RKO (cell line): ENCODE results near the gene SELENOK.

ENCODE experiments used
- DNase-seq: peaks from one replicate; pipeline ENCODE4 v3.0.0-alpha.2; 2016; ENCODE audit warnings: low spot score

The SELENOK gene

DNA sequence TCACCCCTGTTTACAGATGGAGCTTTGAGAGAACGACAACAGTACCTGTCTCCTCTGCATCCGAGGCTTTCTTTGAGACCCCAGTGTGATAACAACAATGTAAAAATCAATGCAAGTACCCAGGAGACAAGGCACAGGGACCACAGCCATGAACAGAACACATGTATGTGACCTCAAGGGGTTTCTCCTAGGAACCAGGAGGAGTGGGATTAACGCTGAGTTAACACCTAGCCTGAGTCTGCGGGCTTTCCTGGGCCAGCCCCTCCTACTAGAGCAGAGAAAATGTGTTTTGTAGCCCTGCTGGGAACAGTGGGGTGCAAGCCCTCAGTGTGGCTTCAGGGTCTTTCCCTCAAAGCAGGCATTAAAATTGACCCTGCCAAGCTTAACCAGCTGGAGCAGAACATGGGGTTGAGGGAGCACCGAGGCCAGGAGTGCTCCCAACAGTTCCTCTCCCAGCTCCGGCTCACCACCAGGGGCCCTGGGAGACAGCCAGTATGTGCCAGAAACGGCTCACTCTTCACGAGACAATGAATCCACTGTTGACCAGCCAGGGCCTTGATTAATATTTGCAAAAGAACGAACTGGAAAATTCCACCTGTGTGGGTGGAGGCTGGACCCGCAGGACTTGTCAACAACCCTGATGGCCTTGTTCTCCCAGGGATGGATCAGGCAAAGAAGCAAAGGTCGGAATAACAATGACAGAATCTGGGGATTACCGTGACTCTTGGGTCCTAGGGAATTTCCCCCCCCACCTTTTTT lies 49.0 kb downstream of the SELENOK start:
- no peak for DNase-seq

DNA sequence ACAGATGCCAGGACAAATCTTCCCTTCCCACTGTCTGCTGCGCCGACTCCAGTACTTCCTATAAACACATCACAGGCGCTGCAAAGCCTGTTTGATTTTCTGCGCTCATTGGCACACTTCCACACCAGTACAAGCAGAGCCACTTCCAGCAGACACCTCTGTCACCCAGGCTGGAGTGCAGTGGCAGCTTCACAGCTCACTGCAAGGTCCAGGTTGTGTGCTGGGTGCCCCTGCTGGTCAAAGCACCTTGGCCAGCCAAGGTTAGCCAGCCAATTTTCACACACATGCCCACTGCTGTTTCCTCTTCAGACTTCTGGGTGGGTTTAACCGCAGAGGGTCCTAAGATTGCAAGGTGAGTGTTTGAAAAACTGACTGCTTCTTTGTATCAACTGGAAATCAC lies 50.4 kb downstream of the SELENOK start:
- no peak for DNase-seq

DNA sequence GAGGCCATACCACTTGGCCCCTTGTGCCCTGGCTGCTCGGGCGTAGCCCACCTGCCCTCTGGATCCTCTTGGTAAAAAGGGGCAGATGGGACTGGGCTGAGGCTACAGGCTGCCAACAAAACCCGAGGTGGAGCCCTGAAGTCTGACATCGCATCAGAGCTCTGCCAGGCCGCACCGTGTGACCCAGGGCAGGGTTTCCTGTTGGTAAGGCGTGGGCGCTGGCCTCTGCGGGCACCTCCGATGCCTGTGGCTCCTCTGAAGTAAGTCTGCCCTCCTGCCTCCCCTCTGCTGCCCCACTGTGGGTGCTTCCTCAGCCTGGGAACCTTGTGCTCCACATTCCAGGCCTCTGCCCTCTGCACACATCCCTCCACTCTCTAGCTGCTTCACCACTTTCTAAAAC lies 54.3 kb downstream of the SELENOK start:
- DNase-seq: no peak

DNA sequence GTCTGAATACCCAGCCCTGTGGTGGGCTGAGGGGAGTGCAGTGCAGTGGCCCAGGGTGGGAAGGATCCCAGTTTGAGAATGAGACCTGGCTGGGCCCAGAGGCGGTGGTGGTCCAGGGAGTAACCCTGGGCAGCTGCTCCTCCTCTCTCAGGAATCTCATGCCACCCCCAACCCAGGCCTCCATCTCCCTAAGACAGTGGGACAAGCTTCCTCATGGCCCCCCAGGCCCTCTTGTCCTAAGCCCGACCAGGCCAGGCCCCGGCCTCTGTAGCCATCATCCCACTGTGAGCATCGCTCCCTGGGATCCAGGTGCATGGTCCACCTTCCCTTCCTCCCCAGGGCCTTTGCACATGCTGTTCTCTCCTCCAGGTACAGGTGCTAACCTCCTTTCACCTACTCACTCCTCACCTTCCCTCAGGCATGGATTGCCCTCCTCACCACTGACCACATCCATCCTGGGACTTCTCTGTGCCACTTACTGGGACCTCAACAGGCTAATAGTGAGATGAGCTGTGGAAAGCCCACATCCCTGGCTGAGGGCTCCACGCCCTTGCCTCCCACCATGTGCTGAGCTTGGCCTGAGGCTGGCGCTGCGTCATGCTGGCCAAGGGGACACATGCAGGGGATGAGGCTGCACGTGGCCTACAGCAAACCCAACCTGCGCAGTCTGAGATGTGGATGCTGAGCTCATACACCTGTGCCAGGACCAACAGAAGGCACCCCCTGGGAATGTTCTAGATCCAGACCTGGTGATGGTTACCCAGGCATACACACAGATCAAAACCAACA lies 55.4 kb downstream of the SELENOK start:
- DNase-seq: no peak

DNA sequence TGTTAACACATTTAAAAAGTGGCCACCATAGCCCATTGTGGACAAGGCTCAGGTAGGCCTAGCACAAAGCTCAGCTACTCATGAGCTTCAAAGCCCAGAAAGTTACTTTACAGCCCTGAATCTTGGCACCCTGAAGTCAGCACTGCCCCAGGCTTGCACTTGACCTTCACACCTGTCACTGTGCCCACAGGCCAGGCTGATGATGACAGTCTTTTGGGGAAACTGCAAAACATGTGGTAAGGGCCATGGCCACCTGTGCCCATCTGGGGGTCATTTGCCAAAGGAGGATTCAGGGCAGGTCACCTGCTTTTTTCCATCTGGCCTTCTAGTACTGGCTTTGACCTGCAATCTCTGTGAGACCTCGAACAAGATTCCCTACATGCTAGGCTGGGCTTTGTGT lies 56.4 kb downstream of the SELENOK start:
- no peak for DNase-seq

DNA sequence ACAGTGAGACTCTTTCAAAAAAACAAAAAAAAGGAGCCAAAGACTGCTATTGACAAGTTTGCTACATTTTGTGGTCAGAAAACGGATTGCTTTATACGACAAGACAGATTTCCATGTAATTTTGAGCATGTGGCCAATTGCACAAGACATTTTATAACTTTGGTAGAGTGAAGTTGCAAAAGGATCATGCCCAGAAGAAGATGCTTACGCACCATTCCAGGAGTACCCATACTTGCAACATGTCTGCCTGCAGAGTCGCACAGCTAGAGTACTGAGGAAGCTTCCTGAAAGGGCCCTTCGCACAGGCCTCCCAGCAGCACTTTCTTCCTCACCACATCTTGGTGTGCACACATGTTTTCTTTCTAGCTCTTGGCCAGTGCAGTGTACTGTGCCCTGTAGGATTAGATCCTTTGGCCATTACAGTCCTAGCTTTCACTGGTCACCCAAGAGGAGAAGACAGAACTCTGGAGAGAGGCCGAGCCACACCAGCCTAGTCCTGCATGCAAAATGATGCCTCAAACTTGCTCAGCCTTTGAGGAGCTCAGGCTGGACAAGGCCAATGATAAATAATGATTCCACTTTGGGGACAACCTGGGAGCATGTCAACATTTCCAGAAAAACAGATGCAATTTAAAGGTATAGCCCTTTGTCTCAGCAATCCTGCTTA lies 57.1 kb downstream of the SELENOK start:
- no peak for DNase-seq
